MM.1S (cell line): ENCODE results near the gene MAPK4.
A peak's percentile ranks its signal among the peaks of the same experiment; 100 is the strongest.

Experiments
- DNase-seq: peaks from one replicate; pipeline ENCODE4 v3.0.0-alpha.2; 2015
- H2AFZ ChIP-seq: fragments of 300-600 bp; sonication (generic); 2 replicates; pipeline ENCODE4 v1.6.0; 2016; ENCODE audit warnings: antibody characterized with exemption, low read length
- H3F3A ChIP-seq: fragments of 300-600 bp; sonication (generic); 2 replicates; pipeline ENCODE4 v1.6.1; 2016; ENCODE audit warnings: mild to moderate bottlenecking, antibody characterized with exemption, low read length, moderate library complexity, mixed read lengths; ENCODE audit not compliant: insufficient read depth
- H3K27ac ChIP-seq: fragments of 300-600 bp; sonication (generic); 2 replicates; pipeline ENCODE4 v1.5.1; 2016; ENCODE audit warnings: mild to moderate bottlenecking, low read length
- H3K27me3 ChIP-seq: fragments of 300-600 bp; sonication (generic); replicated peaks from 2 replicates; pipeline ENCODE4 v1.6.0; 2016; ENCODE audit warnings: low read length; ENCODE audit not compliant: insufficient read depth
- H3K36me3 ChIP-seq: fragments of 300-600 bp; sonication (generic); replicated peaks from 2 replicates; pipeline ENCODE4 v1.6.1; 2016; ENCODE audit warnings: mild to moderate bottlenecking, low read length, mixed read lengths; ENCODE audit not compliant: insufficient read depth
- H3K4me1 ChIP-seq: fragments of 300-600 bp; sonication (generic); 2 replicates; pipeline ENCODE4 v1.6.1; 2016; ENCODE audit warnings: low read length, mixed read lengths
- H3K4me2 ChIP-seq: fragments of 300-600 bp; sonication (generic); 2 replicates; pipeline ENCODE4 v1.6.0; 2016; ENCODE audit warnings: low read depth, low read length
- H3K4me3 ChIP-seq: fragments of 300-600 bp; sonication (generic); 2 replicates; pipeline ENCODE4 v1.5.1; 2016; ENCODE audit warnings: low read length, mixed read lengths
- H3K79me2 ChIP-seq: fragments of 300-600 bp; sonication (generic); 2 replicates; pipeline ENCODE4 v1.6.1; 2016; ENCODE audit warnings: mixed run types, low read length, mixed read lengths
- H3K9ac ChIP-seq: fragments of 300-600 bp; sonication (generic); 2 replicates; pipeline ENCODE4 v1.6.1; 2016; ENCODE audit warnings: low read length, mixed read lengths
- H3K9me2 ChIP-seq: fragments of 300-600 bp; sonication (generic); replicated peaks from 2 replicates; pipeline ENCODE4 v1.6.1; 2016; ENCODE audit warnings: mild to moderate bottlenecking, low read length, mixed read lengths; ENCODE audit not compliant: insufficient read depth
- H3K9me3 ChIP-seq: fragments of 300-600 bp; sonication (generic); replicated peaks from 2 replicates; pipeline ENCODE4 v1.6.1; 2016; ENCODE audit warnings: mild to moderate bottlenecking, low read length, mixed read lengths; ENCODE audit not compliant: insufficient read depth
- H4K20me1 ChIP-seq: fragments of 300-600 bp; sonication (generic); 2 replicates; pipeline ENCODE4 v1.6.1; 2016; ENCODE audit warnings: mild to moderate bottlenecking, low read length, moderate library complexity, mixed read lengths; ENCODE audit not compliant: insufficient read depth
- CTCF ChIP-seq: fragments of 300-600 bp; sonication (generic); IDR thresholded peaks from 2 replicates; pipeline ENCODE4 v1.5.1; 2016; ENCODE audit warnings: antibody characterized with exemption, low read length, mixed read lengths
- EZH2 ChIP-seq: fragments of 300-600 bp; sonication (generic); optimal IDR thresholded peaks from 2 replicates; pipeline ENCODE3; 2017; ENCODE audit warnings: low read depth, mild to moderate bottlenecking, antibody characterized with exemption, low read length, mixed read lengths
- EZH2phosphoT487 ChIP-seq: fragments of 300-600 bp; sonication (generic); IDR thresholded peaks from 2 replicates; pipeline ENCODE4 v1.6.1; 2018; ENCODE audit warnings: antibody characterized with exemption, low read length

The MAPK4 gene

GRCh38 chr18:50579061-50579774 lies 19.3 kb downstream of the MAPK4 start:
- H3K9me3 ChIP-seq, result no peaks in the 10 kb centered on the region
- no peaks in the 10 kb centered on the region for H3K9me2 ChIP-seq
- H3K9ac ChIP-seq, result no peak overlapping the region
- no peak overlapping the region for H3K4me3 ChIP-seq
- H3K27ac ChIP-seq, result no peak overlapping the region
- no peaks in the 10 kb centered on the region for H4K20me1 ChIP-seq
- H3F3A ChIP-seq, result no peaks in the 10 kb centered on the region
- H3K36me3 ChIP-seq, result no peaks in the 10 kb centered on the region
- H3K4me1 ChIP-seq, result no peaks in the 10 kb centered on the region
- H3K79me2 ChIP-seq, result no peaks in the 10 kb centered on the region
- no peaks in the 10 kb centered on the region for H3K27me3 ChIP-seq
- H3K4me2 ChIP-seq, result no peak overlapping the region
- no peak for DNase-seq
- H2AFZ ChIP-seq, result no peak overlapping the region
- TF ChIP-seq EZH2 (no peak), EZH2phosphoT487 (no peak)

- Histone ChIP-seq H3K4me1 (no peaks in the 10 kb centered on the region), H3K9ac (no peak overlapping the region), H3K79me2 (no peaks in the 10 kb centered on the region), H3K4me2 (no peak overlapping the region), H2AFZ (no peak overlapping the region), H3K9me3 (no peaks in the 10 kb centered on the region), H3K27ac (no peak overlapping the region), H3K27me3 (0 out of 2 replicates have a peak, but pooled peaks cover 4% of the 10 kb centered on the region), H3K36me3 (no peaks in the 10 kb centered on the region), H3K9me2 (no peaks in the 10 kb centered on the region), H3F3A (no peaks in the 10 kb centered on the region), H3K4me3 (no peak overlapping the region), H4K20me1 (no peaks in the 10 kb centered on the region)
- no peak for DNase-seq
- TF ChIP-seq EZH2, result no peak
- TF ChIP-seq CTCF, result no peak
- no peak for TF ChIP-seq EZH2phosphoT487
These were observed 21.6 kb downstream of the MAPK4 start for GRCh38 chr18:50581517-50581916.

- Histone ChIP-seq H3K9ac (no peak overlapping the region), H3K27ac (no peak overlapping the region), H3K4me2 (no peak overlapping the region), H3K36me3 (no peaks in the 10 kb centered on the region), H3K79me2 (no peaks in the 10 kb centered on the region), H3K9me3 (no peaks in the 10 kb centered on the region), H3K9me2 (no peaks in the 10 kb centered on the region), H3F3A (no peaks in the 10 kb centered on the region), H2AFZ (no peak overlapping the region), H4K20me1 (no peaks in the 10 kb centered on the region), H3K4me1 (no peaks in the 10 kb centered on the region), H3K27me3 (0 out of 2 replicates have a peak, but pooled peaks cover 7% of the 10 kb centered on the region), H3K4me3 (no peak overlapping the region)
- no peak for DNase-seq
- TF ChIP-seq EZH2phosphoT487 (no peak), CTCF (no peak), EZH2 (no peak)
These were observed 22.6 kb downstream of the MAPK4 start for GRCh38 chr18:50582500-50582899.

GRCh38 chr18:50586710-50587109 lies 26.8 kb downstream of the MAPK4 start:
- Histone ChIP-seq H3K4me2 (no peak overlapping the region), H3K9me2 (no peaks in the 10 kb centered on the region), H3F3A (peaks cover 8% of the 10 kb centered on the region), H3K4me3 (no peak overlapping the region), H3K27me3 (peaks cover 15% of the 10 kb centered on the region; the same call in 1 of the 2 replicates), H3K27ac (no peak overlapping the region), H3K9ac (no peak overlapping the region), H2AFZ (no peak overlapping the region), H4K20me1 (no peaks in the 10 kb centered on the region), H3K9me3 (no peaks in the 10 kb centered on the region), H3K79me2 (no peaks in the 10 kb centered on the region), H3K4me1 (peaks cover 10% of the 10 kb centered on the region), H3K36me3 (no peaks in the 10 kb centered on the region)
- no peak for DNase-seq
- no peak for TF ChIP-seq EZH2
- peak; percentile 31 for TF ChIP-seq CTCF
